GM12878 (cell line): ENCODE measurements around the gene ZSCAN22. TPM values are rescaled to one million over a fixed set of nuclear protein-coding genes. Genes with fewer than 3 reads are reported as not detected.

Experiments used
- ATAC-seq: fragments of 200-7000 bp; cut with Tn5 transposase; 3 replicates; pipeline ENCODE4 v1.9.1; 2020; ENCODE audit warnings: mild to moderate bottlenecking, moderate library complexity
- BruUV-seq: library from RNA; stranded (reverse); fragments of 400-500 nt; replicated peaks from 2 replicates; lab custom pipeline; 2021; lab: Mats Ljungman, UMichigan
- CTCF ChIA-PET: fragments of 300-600 bp; sonication (Branson Sonifier 250); formaldehyde crosslinking; extraction: SDS; loops from one replicate; lab custom pipeline; 2021; ENCODE audit warnings: inconsistent platforms; lab: Yijun Ruan, JAX
- POLR2A ChIA-PET: fragments of 350-600 bp; formaldehyde crosslinking; extraction: SDS; loops from one replicate; lab custom pipeline; 2021; ENCODE audit warnings: inconsistent platforms; lab: Charles Lee
- RAD21 ChIA-PET: fragments of 300-600 bp; sonication (Branson Sonifier 250); formaldehyde crosslinking; loops from one replicate; lab custom pipeline; 2023; ENCODE audit warnings: antibody characterized with exemption; ENCODE audit not compliant: unreplicated experiment; lab: Charles Lee
- SMC1A ChIA-PET: fragments of 300-600 bp; sonication (Branson Sonifier 250); formaldehyde crosslinking; loops from one replicate; lab custom pipeline; 2023; ENCODE audit not compliant: unreplicated experiment, uncharacterized antibody; lab: Charles Lee
- DNase-seq: peaks from one replicate; pipeline ENCODE4 v3.0.0-alpha.2; 2011; ENCODE audit warnings: low read depth, low spot score
- FAIRE-seq: peaks from 3 replicates; lab custom pipeline; 2011; peaks lifted over from hg19 to GRCh38; lab: Jason Lieb, UNC
- H2AFZ ChIP-seq: 2 replicates; pipeline ENCODE4 v1.6.0; 2011; ENCODE audit warnings: low read depth, low read length, control low read depth; ENCODE audit not compliant: control insufficient read depth
- H3K27ac ChIP-seq: 2 replicates; pipeline ENCODE4 v1.5.1; 2011; ENCODE audit warnings: control low read depth; ENCODE audit not compliant: control insufficient read depth, insufficient read depth
- H3K27me3 ChIP-seq, 2 experiments: replicated peaks in 1 of 2; 2 replicates each; pipeline versions ENCODE4 v1.6.0 to v1.6.1; 2011; ENCODE audit warnings: low read length in 1 of 2; ENCODE audit not compliant: control insufficient read depth in 2 of 2, insufficient read depth in 2 of 2
- H3K36me3 ChIP-seq, 2 experiments: 2 replicates each; pipeline ENCODE4 v1.5.1; 2011; ENCODE audit warnings: low read length in 1 of 2; ENCODE audit not compliant: control insufficient read depth in 2 of 2, insufficient read depth in 2 of 2
- H3K4me1 ChIP-seq: 2 replicates; pipeline ENCODE4 v1.6.1; 2011; ENCODE audit warnings: mild to moderate bottlenecking, low read length, moderate library complexity, mixed read lengths; ENCODE audit not compliant: control insufficient read depth, insufficient read depth
- H3K4me2 ChIP-seq: 2 replicates; pipeline ENCODE4 v1.6.0; 2011; ENCODE audit warnings: control low read depth; ENCODE audit not compliant: control insufficient read depth, insufficient read depth
- H3K4me3 ChIP-seq: fragments of 200-600 bp; sonication (generic); 2 replicates; pipeline ENCODE4 v1.5.1; 2016
- H3K79me2 ChIP-seq: 2 replicates; pipeline ENCODE4 v1.6.0; 2011; ENCODE audit warnings: low read length; ENCODE audit not compliant: control insufficient read depth, insufficient read depth
- H3K9ac ChIP-seq: 2 replicates; pipeline ENCODE4 v1.8.0; 2011; ENCODE audit warnings: low read length, control low read depth, mixed read lengths; ENCODE audit not compliant: control insufficient read depth, insufficient read depth
- H3K9me3 ChIP-seq: replicated peaks from 3 replicates; pipeline ENCODE4 v1.5.1; 2011; ENCODE audit warnings: mild to moderate bottlenecking, low read length; ENCODE audit not compliant: control insufficient read depth, insufficient read depth
- H4K20me1 ChIP-seq: 2 replicates; pipeline ENCODE4 v1.6.0; 2011; ENCODE audit not compliant: control insufficient read depth, insufficient read depth
- CREM ChIP-seq: IDR thresholded peaks from 2 replicates; pipeline ENCODE4 v1.6.1; 2014; ENCODE audit warnings: antibody characterized with exemption, low read depth
- POLR2A ChIP-seq: IDR thresholded peaks from 2 replicates; pipeline ENCODE4 v1.6.1; 2011; ENCODE audit warnings: low read depth, mild to moderate bottlenecking, low read length
- POLR2AphosphoS2 ChIP-seq: IDR thresholded peaks from 2 replicates; pipeline ENCODE4 v1.6.1; 2011; ENCODE audit warnings: low read depth, mild to moderate bottlenecking, low read length, improper control_type of control experiment, moderate library complexity
- TCF7 ChIP-seq: IDR thresholded peaks from 2 replicates; pipeline ENCODE4 v1.6.1; 2014; ENCODE audit warnings: antibody characterized with exemption, borderline replicate concordance
- WGBS: methylation state at CpG from one replicate; pipeline ENCODE4 v1.1.6; 2016; ENCODE audit warnings: low lambda C conversion rate; ENCODE audit not compliant: insufficient replicate concordance, insufficient coverage; ENCODE audit errors: missing lambda C conversion rate; 5-methylcytosine and 5-hydroxymethylcytosine counted together
- in situ Hi-C: fragments of 300-500 bp; cut with MboI; formaldehyde crosslinking; loops from 9 replicates; pipeline ENCODE4 v1.14.3; 2018; ENCODE audit warnings: mixed read lengths
- intact Hi-C: fragments of 100-400 bp; cut with micrococcal nuclease; formaldehyde crosslinking; loops from one replicate; pipeline ENCODE4 v1.14.2; 2022; ENCODE audit not compliant: unreplicated experiment
- polyA plus RNA-seq, 11 experiments: library from polyadenylated mRNA; depleted of rRNA in 4 of 11; unstranded in 6 of 11; stranded (reverse) in 5 of 11; fragments of >200 nt; fragmentation: Nextera tagmentation in 4 of 11; fragmentation: Illumina TruSeq in 1 of 11; extraction: Ambion mirVana in 4 of 11; extraction: Trizol in 1 of 11; gene quantifications; 1 replicate in 1 of 11; 2 replicates in 10 of 11; pipeline versions ENCODE4 v1.2.1 to v1.2.3, GENCODE V29; 2011 to 2016; ENCODE audit warnings: inconsistent platforms in 2 of 11, missing spikeins in 2 of 11, low read depth in 1 of 11
- total RNA-seq, 4 experiments: library from RNA; depleted of rRNA in 3 of 4; stranded (reverse); fragments of >200 nt in 3 of 4; fragmentation: Illumina TruSeq in 1 of 4; extraction: Trizol in 1 of 4; gene quantifications; 2 replicates each; pipeline versions ENCODE4 v1.2.1 to v1.2.3, GENCODE V29; 2013 to 2021

ZSCAN22 gene
- total and polyA plus RNA-seq, 10 of the 15 experiments (the other 5 are each of a cell fraction or from before 2014, with no cell fraction given): 0.49 to 3.9 (median 2.6) TPM

DNA sequence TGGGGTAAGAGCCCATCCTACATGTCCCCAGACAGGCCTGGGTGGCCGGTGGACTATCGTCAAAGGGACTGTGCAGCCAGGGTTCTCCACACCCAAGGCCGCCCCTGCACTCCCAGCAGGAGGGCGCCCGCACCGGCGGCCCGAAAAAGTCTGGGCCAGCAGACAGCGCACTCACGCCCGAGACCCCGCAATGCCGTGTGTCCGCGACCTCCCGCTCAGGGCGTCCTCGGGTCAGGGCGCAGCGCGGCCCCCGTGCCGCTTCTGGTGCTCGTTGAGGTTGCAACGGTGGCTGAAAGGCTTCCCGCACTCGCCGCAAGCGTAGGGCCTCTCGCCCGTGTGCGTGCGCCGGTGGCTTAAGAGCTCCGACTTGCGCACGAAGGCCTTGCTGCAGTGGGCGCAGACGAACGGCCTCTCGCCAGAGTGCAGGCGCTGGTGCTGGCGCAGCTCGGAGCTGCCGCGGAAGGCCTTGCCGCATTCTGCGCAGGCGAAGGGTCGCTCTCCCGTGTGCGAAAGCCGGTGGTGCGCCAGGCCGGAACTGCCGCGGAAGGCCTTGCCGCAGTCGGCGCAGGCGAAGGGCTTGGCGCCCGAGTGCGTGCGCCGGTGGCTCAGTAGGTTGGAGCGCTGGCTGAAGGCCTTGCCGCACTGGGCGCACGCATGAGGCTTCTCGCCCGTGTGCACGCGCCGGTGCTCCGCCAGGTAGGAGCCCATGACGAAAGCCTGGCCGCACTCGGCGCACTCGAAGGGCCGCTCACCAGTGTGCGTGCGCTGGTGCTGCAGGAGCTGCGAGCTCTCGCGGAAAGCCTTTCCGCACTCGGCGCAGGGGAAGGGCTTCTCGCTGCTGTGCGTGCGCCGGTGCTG is 29.3 kb downstream of the ZSCAN22 start:
- H3K4me3 ChIP-seq: no peak overlapping the region
- DNase-seq (no peak), ATAC-seq (peak; percentile 24), FAIRE-seq (no peak)
- H2AFZ ChIP-seq: no peak overlapping the region
- no peaks in the 10 kb centered on the region for H3K79me2 ChIP-seq
- no peak overlapping the region for H3K9ac ChIP-seq
- H3K36me3 ChIP-seq: no peaks in the 10 kb centered on the region
- no peak overlapping the region for H3K4me2 ChIP-seq
- no peak overlapping the region for H3K27ac ChIP-seq
- SMC1A ChIA-PET: no interaction called here
- intact Hi-C loops: no loop called here
- TF ChIP-seq TCF7 (no peak), POLR2AphosphoS2 (0 out of 2 replicates have a peak, but pooled peaks have one; percentile 18), POLR2A (peak; percentile 12)
- no peaks in the 10 kb centered on the region; the same call in none of the 2 replicates for H3K4me1 ChIP-seq
- POLR2A ChIA-PET: interaction anchor here (0.6 to 1.8 kb wide), 2 partner anchors 9 to 128 kb away, joined by 4 to 6 read pairs; no protein-coding TSS in a partner anchor
- H4K20me1 ChIP-seq: no peaks in the 10 kb centered on the region
- in situ Hi-C loops: no loop called here
- WGBS: 52% methylated on average over 72 of the region's 94 CpGs
- RAD21 ChIA-PET: no interaction called here
- no peaks in the 10 kb centered on the region for H3K27me3 ChIP-seq
- CTCF ChIA-PET: no interaction called here
- peaks cover 2% of the 10 kb centered on the region; the same call in 1 of the 3 replicates for H3K9me3 ChIP-seq
- BruUV-seq: no TSS peak

DNA sequence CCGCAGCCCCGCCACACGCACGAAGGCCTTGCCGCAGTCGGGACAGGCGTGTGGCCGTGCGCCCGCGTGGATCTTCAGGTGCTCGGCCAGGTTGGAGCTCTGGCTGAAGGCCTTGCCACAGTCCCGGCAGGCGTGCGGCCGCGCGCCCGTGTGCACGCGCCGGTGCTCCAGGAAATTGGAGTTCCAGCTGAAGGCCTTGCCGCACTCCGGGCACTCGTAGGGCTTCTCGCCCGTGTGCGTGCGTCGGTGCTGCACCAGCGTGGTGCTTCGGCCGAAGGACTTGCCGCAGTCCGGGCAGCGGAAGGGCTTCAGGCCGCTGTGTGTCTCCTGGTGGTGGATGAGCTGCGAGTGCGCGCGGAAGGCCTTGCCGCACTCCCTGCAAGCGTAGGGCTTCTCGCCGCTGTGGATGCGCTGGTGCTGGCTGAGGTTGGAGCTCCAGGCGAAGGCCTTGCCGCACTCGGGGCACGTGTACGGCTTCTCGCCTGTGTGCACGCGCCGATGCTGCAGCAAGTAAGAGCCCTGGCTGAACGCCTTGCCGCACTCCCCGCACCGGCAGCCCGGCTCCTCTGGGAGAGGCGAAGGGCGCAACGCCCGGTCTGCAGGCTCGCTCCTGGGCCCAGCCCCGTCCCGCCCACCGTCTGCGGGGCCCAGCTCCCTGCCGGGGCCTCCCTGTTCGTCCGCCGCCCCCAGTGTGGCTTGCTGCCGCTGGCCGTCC is 30.1 kb downstream of the ZSCAN22 start:
- no peak for FAIRE-seq
- CTCF ChIA-PET: no interaction called here
- no peak overlapping the region for H3K27ac ChIP-seq

More for the DNA sequence above, 30.1 kb downstream of the ZSCAN22 start:
- ATAC-seq (no peak), DNase-seq (no peak)
- H2AFZ ChIP-seq: no peak overlapping the region
- peaks cover 2% of the 10 kb centered on the region; the same call in 1 of the 3 replicates for H3K9me3 ChIP-seq
- no TSS peak for BruUV-seq
- intact Hi-C loops: no loop called here
- in situ Hi-C loops: no loop called here
- H3K4me2 ChIP-seq: no peak overlapping the region
- RAD21 ChIA-PET: no interaction called here
- no peak overlapping the region for H3K4me3 ChIP-seq
- no peaks in the 10 kb centered on the region for H4K20me1 ChIP-seq
- TF ChIP-seq POLR2A (0 out of 2 replicates have a peak, but pooled peaks have one; percentile 14), CREM (no peak)
- TF ChIP-seq, all 136 proteins: peak for 1
- ChIA-PET SMC1A (no interaction called here), POLR2A (interaction anchor here (0.6 to 1.8 kb wide), 2 partner anchors 10 to 127 kb away, joined by 4 to 6 read pairs; no protein-coding TSS in a partner anchor)
- H3K79me2 ChIP-seq: no peaks in the 10 kb centered on the region
- H3K36me3 ChIP-seq: no peaks in the 10 kb centered on the region
- H3K4me1 ChIP-seq: peaks cover 3% of the 10 kb centered on the region
- no peaks in the 10 kb centered on the region for H3K27me3 ChIP-seq
- H3K9ac ChIP-seq: no peak overlapping the region
- 78% methylated on average over 67 of the region's 75 CpGs for WGBS
